Tibial nerve (tissue), 4 donors: ENCODE results near the gene NKG7. TPM values are rescaled to one million over a fixed set of nuclear protein-coding genes. Genes with fewer than 3 reads are reported as not detected.

ENCODE experiments used
- DNase-seq, 2 donors: peaks; one replicate each; pipeline ENCODE4 v3.0.0-alpha.2; 2019; ENCODE audit warnings: low spot score in 2 of 2
- H3K27ac ChIP-seq, 4 donors: fragments of 200-600 bp; sonication (generic) in 3 of 4; one replicate each; pipeline ENCODE4 v1.5.1; 2017 to 2019; ENCODE audit warnings: mild to moderate bottlenecking in 1 of 4
- H3K27me3 ChIP-seq, 2 donors: fragments of 200-600 bp; sonication (generic) in 1 of 2; one replicate each; pipeline versions ENCODE4 v1.5.1 to v1.6.0; 2017 to 2019
- H3K36me3 ChIP-seq, 3 donors: fragments of 200-600 bp; sonication (generic); one replicate each; pipeline ENCODE4 v1.5.1; 2018 to 2019
- H3K4me1 ChIP-seq, 4 donors: fragments of 200-600 bp; sonication (generic) in 3 of 4; one replicate each; pipeline ENCODE4 v1.5.1; 2017 to 2019
- H3K4me3 ChIP-seq, 4 donors: fragments of 200-600 bp; sonication (generic) in 3 of 4; one replicate each; pipeline ENCODE4 v1.5.1; 2017 to 2019; ENCODE audit warnings: mild to moderate bottlenecking in 1 of 4, moderate library complexity in 1 of 4
- H3K9me3 ChIP-seq, 4 donors: fragments of 200-600 bp; sonication (generic) in 3 of 4; one replicate each; pipeline ENCODE4 v1.5.1; 2017 to 2019
- EP300 ChIP-seq, 2 donors: sonication (generic); formaldehyde crosslinking; IDR thresholded peaks; one replicate each; pipeline ENCODE4 v1.6.1; 2017; ENCODE audit warnings: antibody characterized with exemption in 2 of 2, mild to moderate bottlenecking in 1 of 2
- POLR2A ChIP-seq, 2 donors: fragments of 450-650 bp; IDR thresholded peaks; one replicate each; pipeline ENCODE4 v1.6.1; 2017; ENCODE audit warnings: antibody characterized with exemption in 2 of 2, mild to moderate bottlenecking in 2 of 2, moderate library complexity in 2 of 2
- WGBS, 2 donors: methylation state at CpG; one replicate each; pipeline ENCODE4 v1.1.5; 2018; 5-methylcytosine and 5-hydroxymethylcytosine counted together
- total RNA-seq, 4 donors: library from RNA; depleted of rRNA; stranded (reverse); fragments of >200 nt; gene quantifications; one replicate each; pipeline ENCODE4 v1.1.0, GENCODE V29; 2016
- TF ChIP-seq, protein P1 (sequence below), 5 experiments: fragments of 200-600 bp in 3 of 5; fragments of 450-650 bp in 2 of 5; sonication (generic) in 3 of 5; IDR thresholded peaks; one replicate each; pipeline ENCODE4 v1.5.1; 2016 to 2019; ENCODE audit warnings: antibody characterized with exemption in 5 of 5, mild to moderate bottlenecking in 3 of 5, moderate library complexity in 2 of 5

NKG7 gene
- total RNA-seq, 4 donors from 2014 or later = 3.6 to 3.9 TPM; not detected in 2

DNA sequence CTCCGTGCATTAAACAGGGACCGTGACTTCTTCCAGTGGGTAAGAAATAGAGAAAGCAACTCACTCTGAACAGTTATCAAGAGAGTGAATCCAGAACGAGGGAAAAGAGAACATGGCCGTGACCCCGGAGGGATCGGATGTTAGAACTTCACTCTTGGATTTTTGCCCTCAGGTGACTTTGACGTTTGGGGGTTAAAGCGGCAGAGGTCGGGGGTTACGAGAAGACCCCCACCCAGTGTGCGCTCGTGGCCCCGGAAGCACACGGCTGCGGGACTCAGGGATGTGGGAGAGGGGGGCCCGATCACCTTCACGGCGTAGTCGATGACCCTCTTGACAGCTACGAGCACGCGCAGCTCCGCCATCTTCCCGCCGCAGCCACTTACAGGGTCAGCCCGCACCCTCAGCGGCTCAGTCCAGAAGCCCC, 6.5 kb downstream of the NKG7 start, which contains the start of gene ETFB:
ETFB (minus strand) TSS at position 424 of the 424 bp plus-strand sequence; CDS start at position 362, 62 bp downstream.
- TF ChIP-seq POLR2A (IDR thresholded peaks at IDR 0.05) = no peak
- TF ChIP-seq EP300 (IDR thresholded peaks at IDR 0.05) = no peak
- TF ChIP-seq, protein P1, sequence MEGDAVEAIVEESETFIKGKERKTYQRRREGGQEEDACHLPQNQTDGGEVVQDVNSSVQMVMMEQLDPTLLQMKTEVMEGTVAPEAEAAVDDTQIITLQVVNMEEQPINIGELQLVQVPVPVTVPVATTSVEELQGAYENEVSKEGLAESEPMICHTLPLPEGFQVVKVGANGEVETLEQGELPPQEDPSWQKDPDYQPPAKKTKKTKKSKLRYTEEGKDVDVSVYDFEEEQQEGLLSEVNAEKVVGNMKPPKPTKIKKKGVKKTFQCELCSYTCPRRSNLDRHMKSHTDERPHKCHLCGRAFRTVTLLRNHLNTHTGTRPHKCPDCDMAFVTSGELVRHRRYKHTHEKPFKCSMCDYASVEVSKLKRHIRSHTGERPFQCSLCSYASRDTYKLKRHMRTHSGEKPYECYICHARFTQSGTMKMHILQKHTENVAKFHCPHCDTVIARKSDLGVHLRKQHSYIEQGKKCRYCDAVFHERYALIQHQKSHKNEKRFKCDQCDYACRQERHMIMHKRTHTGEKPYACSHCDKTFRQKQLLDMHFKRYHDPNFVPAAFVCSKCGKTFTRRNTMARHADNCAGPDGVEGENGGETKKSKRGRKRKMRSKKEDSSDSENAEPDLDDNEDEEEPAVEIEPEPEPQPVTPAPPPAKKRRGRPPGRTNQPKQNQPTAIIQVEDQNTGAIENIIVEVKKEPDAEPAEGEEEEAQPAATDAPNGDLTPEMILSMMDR (IDR thresholded peaks at IDR 0.05) = no peak

DNA sequence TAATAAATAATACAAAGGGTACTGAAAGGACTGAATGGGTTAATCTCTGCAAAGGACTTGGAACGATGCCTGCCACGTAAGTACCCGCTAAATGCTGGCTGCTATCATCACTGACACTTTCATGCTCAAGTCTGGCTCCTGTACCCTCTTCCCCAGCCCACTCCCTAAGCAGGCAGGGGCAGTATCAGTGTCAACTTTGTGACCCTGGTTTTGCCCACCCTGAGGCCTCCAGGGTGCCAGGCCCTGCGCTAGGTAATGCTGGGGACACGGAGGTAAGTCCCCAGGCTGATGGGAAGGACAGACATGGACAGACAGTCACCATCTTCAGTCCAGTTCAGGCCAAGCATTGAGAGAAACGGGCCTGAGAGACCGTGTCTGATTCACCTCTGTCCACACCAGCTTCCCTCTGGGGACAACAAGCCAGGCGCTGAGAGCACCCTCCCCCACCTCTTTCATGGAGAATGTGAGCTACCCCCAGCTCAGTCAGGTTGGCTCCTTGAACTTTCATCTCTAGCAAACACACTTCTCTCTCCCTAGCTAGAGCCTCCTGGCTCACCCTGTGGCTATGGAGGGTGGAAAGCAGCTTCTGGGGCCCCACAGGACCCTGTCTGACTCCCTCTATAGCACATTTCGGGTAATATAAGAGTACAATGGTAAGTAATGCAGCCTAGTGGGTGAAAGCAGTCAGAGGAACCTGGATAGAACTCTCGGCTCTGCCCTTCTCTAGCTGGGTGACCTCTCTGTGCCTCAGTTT, 7.1 kb downstream of the NKG7 start:
- no peak for TF ChIP-seq POLR2A (IDR thresholded peaks at IDR 0.05)
- TF ChIP-seq, protein P1 (IDR thresholded peaks at IDR 0.05) = peak in 1 of 5 experiments; percentile 16
- Histone ChIP-seq H3K27me3 (no peaks in the 10 kb centered on the region), H3K4me3 (peak overlapping the region; percentile 56 to 84 (median 68)), H3K9me3 (no peaks in the 10 kb centered on the region), H3K36me3 (no peaks in the 10 kb centered on the region), H3K27ac (peak overlapping the region; percentile 93 to 99 (median 98)), H3K4me1 (peaks cover 0 to 40% (median 7%) of the 10 kb centered on the region in 4 donors)
- peak in 1 of 2 donors; percentile 22 for DNase-seq
- 11 to 13% methylated on average over 9 to 10 of the region's 10 CpGs for WGBS, 2 donors

More for the DNA sequence above, 6.5 kb downstream of the NKG7 start, which contains the start of gene ETFB:
- Histone ChIP-seq H3K27me3 (no peaks in the 10 kb centered on the region), H3K4me3 (peak within 1 kb of the TSS; percentile 67 to 84 (median 76)), H3K36me3 (no peaks in the 10 kb centered on the region), H3K9me3 (no peaks in the 10 kb centered on the region), H3K4me1 (peaks cover 0 to 40% (median 7%) of the 10 kb centered on the region in 4 donors), H3K27ac (peak within 1 kb of the TSS; percentile 97 to 100 (median 98))
- 1% methylated on average over 10 to 27 of the region's 27 CpGs for WGBS, 2 donors
- DNase-seq = no peak

DNA sequence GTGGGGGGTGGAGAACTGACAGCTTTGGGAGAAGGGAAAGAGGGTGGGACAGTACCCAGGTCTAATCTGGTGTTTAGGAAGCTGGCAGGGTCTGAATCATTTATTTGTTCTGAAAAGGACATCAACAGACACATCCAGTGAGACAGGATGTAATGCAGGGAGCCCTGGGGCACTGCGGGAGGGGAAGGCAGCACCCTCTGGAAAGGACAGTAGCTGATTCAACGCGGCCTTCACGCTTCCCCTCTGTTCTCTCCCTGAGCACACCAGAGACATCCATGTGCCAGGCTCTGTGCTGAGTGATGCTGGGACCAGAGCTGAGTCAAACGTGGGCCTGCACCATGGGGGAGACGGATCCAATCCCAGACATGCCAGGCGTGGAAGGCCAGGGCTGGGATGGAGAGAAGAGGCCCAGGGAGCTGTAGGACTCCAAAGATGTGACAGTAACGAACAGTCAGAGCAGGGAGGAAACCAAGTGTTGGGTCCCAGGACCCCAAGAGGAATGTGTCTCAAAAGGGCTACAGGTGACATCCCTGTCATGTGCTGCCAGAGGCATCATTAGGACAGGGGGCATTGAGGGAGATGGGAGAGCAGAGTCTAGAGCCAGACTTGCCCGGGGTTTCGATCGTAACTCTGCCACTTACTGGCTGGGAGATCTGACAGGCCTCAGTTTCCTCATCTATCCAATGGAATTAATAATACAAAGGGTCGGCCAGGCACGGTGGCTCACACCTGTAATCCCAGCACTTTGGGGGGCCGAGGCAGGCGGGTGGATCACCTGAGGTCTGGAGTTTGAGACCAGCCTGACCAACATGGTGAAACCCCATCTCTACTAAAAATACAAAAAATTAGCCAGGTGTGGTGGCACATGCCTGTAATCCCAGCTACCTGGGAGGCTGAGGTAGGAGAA, 8.0 kb downstream of the NKG7 start:
- Histone ChIP-seq H3K9me3 (no peaks in the 10 kb centered on the region), H3K27me3 (no peaks in the 10 kb centered on the region), H3K4me1 (peaks cover 0 to 40% (median 7%) of the 10 kb centered on the region in 4 donors), H3K27ac (peak overlapping the region in 2 of 4 donors; percentile 43 to 44), H3K4me3 (no peak overlapping the region), H3K36me3 (no peaks in the 10 kb centered on the region)
- TF ChIP-seq EP300 (IDR thresholded peaks at IDR 0.05) = no peak
- TF ChIP-seq, protein P1 (IDR thresholded peaks at IDR 0.05) = no peak
- no peak for TF ChIP-seq POLR2A (IDR thresholded peaks at IDR 0.05)
- WGBS, 2 donors = 73 to 74% methylated on average over 15 of the region's 15 CpGs
- no peak for DNase-seq

DNA sequence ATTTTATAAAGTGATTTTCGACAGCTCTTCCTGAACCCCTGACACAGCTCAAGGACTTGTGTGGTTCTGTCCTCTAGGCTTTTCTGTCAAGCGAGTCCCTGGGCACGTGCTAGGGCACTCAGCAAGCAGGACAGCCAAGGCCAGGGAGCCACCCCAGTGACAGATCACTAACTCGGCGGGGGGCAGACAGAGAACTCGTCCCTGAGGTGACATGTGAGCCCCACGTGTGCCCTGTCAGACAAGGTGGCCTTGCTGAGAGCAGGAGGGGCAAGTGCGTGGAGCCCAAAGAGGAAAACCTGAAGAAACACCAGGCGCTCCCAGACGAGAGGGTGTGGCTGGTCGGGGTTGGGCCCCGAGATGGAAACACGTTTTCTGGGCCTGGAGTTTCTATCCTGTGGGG, 11.2 kb downstream of the NKG7 start:
- H3K4me1 ChIP-seq = peaks cover 0 to 31% (median 7%) of the 10 kb centered on the region in 4 donors
- TF ChIP-seq POLR2A (IDR thresholded peaks at IDR 0.05) (no peak), EP300 (IDR thresholded peaks at IDR 0.05) (no peak)
- TF ChIP-seq, protein P1 (IDR thresholded peaks at IDR 0.05) = no peak
- no peaks in the 10 kb centered on the region for H3K9me3 ChIP-seq
- 80 to 86% methylated on average over 13 of the region's 13 CpGs for WGBS, 2 donors
- no peak for DNase-seq
- no peaks in the 10 kb centered on the region for H3K36me3 ChIP-seq
- H3K4me3 ChIP-seq = no peak overlapping the region
- no peak overlapping the region for H3K27ac ChIP-seq
- no peaks in the 10 kb centered on the region for H3K27me3 ChIP-seq
